Stimulated activated CD4-positive, alpha-beta T cell treated with anti-CD3 and anti-CD28 coated beads, Interleukin-15, amount 100 ng/mL, for 24 hours (primary cell): Measurements from ENCODE around the gene AXIN1.
"Not testable (repeated sequence)": the region's sequence is repeated elsewhere in the genome, so short reads cannot be mapped to it uniquely, and the experiment has no call there.

Experiments
- DNase-seq: peaks from one replicate; pipeline ENCODE4 v3.0.0-alpha.2; 2020

Gene AXIN1

GRCh38 chr16:369275-369865 lies 16.8 kb upstream of the AXIN1 start:
- no peak for DNase-seq

GRCh38 chr16:368388-369158 lies 16.1 kb upstream of the AXIN1 start:
- no peak for DNase-seq

DNA sequence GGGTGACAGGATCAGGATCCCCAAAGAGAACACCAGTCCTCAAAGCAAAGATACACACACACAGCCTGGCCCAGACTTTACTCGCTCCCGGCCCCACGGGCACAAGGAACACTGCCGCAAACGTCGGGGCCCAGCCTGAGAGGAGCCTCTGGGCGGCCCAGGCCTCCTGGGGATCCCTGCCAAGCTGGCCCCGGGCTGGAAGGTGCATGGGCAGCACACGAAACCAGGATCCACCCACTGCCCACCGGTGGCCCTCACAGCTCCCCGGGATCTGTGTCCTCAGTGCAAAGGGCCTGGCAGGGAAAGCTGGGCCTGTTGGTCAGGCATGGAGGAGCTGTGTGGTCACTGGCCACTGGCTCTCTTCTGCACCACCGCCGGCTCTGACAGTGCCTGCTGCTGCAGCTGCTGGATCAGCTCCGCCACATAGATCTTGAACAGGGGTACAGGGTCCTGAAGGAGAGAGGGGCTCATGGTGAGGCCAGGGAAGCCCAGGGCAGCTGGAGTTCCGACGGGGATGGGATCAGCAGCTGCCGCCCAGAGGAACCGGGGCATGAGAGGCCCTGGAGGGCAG lies 14.9 kb upstream of the AXIN1 start:
- no peak for DNase-seq

- no peak for DNase-seq
Measured at GRCh38 chr16:366476-366875, 14.0 kb upstream of the AXIN1 start.

- no peak for DNase-seq
Measured at GRCh38 chr16:364595-365491, 12.3 kb upstream of the AXIN1 start.

DNA sequence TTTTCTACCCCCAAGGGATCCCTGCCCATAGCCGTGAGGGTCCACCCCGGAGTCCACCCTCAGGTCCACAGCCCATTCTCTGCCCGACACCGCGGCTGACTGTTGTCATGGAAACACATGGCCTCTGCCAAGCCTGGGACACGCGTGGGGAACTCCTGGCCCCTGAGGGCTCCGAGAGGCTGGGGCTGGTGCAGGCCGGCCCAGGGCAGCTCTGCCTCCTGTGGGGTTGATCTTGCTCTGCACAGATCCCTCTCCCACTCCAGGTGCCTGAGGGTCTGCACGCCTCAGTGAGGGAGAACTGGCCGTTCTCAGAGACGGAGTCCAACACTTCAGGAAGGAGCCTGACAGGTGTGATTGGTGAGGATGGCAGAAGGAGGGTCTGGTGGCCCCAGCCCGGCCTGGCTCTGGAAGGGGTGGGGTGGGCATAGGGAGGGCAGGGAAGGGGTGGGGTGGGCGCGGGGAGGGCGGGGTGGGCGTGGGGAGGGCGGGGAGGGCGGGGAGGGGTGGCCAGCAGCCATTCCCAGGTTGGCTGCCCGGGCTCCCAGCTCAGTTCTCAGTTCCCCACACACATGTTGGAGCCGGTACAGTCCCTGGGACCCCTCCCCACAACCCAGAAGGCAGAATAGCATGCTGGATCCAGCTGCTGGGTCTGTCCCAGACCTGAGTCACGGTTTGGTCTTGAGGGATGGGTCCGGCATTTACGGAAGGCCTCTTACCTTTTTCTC lies 11.4 kb upstream of the AXIN1 start:
- no peak for DNase-seq

DNA sequence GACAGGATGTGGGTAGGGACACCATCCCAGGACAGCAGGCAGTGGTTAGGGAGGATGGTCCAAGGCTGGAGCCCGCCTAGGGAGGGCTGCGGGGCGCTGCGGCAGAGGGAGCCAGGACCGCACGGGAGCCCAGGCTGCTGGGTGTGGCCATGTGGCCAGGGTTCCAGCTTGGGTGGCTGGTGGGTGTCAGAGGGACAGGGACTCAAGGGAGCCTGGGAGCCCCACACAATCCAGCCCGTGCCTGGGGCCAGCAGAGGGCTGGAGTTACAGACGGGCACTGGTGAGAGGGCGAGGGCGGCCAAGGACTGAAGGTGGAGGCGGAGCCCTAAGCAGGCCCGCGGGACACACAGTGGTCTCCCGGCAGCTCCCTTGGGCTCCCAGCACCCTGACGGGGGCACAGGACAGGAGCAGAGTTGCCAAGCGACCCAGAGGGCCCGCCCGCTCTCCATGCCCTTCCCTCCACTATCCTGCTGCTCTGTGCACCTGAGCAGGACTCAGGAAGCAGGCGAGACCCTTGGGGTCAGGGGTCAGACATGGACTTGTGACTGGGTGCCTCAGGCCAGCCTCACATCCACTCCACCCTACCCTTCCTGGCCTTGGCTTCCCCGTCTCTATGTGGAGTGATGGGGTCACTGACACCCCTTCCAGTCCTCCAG lies 10.7 kb upstream of the AXIN1 start:
- no peak for DNase-seq

DNA sequence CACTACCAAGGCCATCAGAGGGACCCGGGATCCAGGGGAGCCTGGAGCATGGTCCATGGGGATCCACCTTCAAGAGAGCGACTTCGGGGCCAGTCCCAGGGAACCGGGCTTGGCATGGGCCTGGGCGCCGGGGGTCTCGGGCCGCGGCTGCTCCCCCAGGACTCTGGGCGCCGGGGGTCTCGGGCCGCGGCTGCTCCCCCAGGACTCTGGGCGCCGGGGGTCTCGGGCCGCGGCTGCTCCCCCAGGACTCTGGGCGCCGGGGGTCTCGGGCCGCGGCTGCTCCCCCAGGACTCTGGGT lies 10.1 kb upstream of the AXIN1 start:
- not testable (repeated sequence) for DNase-seq

GRCh38 chr16:361872-362701 lies 9.6 kb upstream of the AXIN1 start:
- peak; percentile 83 for DNase-seq

GRCh38 chr16:361341-361871 lies 8.9 kb upstream of the AXIN1 start:
- DNase-seq = no peak

GRCh38 chr16:360698-361336 lies 8.3 kb upstream of the AXIN1 start:
- DNase-seq = no peak

DNA sequence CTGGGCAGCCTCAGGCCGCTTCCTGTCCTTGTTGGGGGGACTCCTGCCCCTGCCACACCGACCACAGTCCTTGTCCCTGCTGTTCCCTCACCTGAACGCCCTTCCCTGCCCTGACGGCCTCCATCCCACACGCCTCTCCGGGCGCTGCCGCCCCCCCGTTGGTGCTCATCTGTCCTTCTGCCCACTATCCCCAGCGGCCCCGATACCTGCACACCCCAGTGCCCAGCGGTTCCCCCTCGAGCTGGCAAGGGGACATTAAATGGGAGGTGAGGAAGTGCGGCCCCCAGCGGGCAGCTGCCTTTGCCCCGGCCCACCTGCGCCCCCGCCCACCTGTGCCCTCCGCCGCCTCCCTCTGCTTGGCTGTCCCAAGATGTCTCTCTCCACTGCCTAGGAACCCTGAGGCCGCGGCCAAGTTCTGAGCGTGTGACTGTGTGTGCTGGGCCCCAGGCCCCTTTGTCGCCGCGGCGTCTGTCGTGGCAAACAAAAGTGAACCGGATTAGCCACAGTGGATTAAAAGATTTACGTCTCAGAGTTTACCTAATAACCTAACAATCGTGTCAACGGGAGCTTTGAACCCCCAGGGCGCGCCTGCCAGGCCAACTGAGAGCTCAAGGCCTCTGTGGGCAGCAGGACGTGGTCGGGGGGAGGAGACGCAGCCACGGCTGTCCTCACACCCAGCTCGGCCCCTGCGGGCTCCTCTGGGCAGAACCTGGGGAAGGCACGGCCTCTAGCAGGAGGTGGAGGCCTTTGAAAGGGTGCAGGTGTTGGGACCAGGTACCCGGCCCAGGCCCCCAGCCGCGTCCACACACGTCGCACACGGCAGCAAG lies 7.6 kb upstream of the AXIN1 start:
- DNase-seq = no peak

DNA sequence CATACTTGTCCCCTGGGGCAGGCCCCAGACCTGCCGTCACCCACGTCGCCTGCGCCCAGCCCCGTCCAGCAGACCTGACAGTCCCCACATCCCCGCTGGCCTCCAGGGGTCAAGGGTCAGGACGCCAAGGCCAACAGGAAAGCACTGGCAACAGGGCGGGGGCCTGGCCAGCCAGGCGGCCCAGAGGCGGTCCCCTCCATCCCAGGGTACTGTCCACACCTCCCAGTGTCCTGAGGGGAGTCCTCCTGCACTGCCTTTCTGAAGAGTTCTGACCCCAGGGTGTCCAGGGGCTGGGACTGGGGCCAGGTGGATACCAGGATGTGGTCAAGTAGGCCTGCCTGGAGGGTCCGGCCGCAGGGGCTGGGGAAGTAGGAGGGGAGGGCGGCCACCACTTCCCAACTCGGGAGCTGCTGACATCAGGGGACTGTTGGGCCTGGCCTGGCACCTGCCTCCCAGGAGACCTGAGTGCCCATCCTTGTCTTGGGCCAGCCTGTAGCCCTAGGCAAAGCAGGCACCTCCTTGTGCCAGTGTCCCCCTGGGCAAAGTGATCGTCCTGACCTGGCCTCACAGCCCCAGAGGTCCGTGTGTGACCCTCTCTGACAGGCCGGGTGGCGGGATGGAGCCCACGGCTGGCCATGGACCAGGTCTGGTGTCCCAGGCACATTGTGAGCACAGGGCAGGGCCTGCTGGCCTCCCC lies 6.7 kb upstream of the AXIN1 start:
- no peak for DNase-seq

- no peak for DNase-seq
Measured at GRCh38 chr16:356741-357140, 4.2 kb upstream of the AXIN1 start.

- no peak for DNase-seq
Measured at GRCh38 chr16:354971-355461, 2.5 kb upstream of the AXIN1 start.

DNA sequence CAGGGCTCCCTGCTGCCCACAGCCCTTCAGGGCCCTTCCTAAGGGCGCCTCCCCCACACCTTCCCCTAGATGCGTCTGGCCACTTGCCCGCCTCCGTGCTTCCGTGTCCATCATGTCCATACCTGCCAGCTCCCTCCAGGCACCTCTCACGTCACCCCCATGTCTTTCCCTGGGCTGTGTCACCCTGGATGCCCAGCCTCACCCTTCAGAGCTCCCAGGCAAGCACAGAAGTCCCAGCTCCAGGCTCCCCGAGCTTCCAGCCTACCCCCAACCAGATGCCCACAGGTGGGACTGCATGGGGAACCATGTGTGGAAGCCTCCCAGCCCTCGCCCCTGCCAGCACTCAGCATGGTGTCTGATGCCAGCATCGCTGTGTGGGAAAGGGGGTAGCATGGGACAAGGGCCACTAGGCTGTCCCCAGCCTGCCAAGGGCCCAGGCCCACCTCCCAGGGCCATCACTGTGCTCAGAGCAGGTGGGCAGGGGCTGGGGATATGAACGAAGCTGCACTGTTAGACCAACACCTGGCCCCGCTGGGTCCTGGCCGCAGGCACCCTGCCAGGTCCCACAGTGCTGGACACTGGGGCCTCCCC lies 1.9 kb upstream of the AXIN1 start:
- no peak for DNase-seq

- DNase-seq = no peak
Measured at GRCh38 chr16:353404-354290, 1.1 kb upstream of the AXIN1 start.
